Activated naive CD4-positive, alpha-beta T cell treated with anti-CD3 and anti-CD28 coated beads, Interleukin-2, amount 50 U/mL, for 16 hours (primary cell): Measurements from ENCODE around the gene DYNLL1.
"Not testable (repeated sequence)": the region's sequence is repeated elsewhere in the genome, so short reads cannot be mapped to it uniquely, and the experiment has no call there.

Experiments used
- DNase-seq: peaks from one replicate; pipeline ENCODE4 v3.0.0-alpha.2; 2020

Gene DYNLL1

GRCh38 chr12:120495731-120496412 is at the start of gene DYNLL1:
DYNLL1 (plus strand) TSS chr12:120496113; CDS start chr12:120496422, 309 bp downstream.
- DNase-seq: peak; percentile 98

GRCh38 chr12:120446844-120447178 is 49.1 kb upstream of the DYNLL1 start:
- DNase-seq: not testable (repeated sequence)

- DNase-seq: no peak
These were observed 47.9 kb upstream of the DYNLL1 start for GRCh38 chr12:120447992-120448391.

GRCh38 chr12:120452524-120452923 is 43.4 kb upstream of the DYNLL1 start:
- not testable (repeated sequence) for DNase-seq

GRCh38 chr12:120453060-120453750 is 42.7 kb upstream of the DYNLL1 start:
- DNase-seq: no peak

- DNase-seq: no peak
These were observed 41.9 kb upstream of the DYNLL1 start for GRCh38 chr12:120453977-120454376.

- no peak for DNase-seq
These were observed 40.6 kb upstream of the DYNLL1 start for GRCh38 chr12:120455302-120455701.

- no peak for DNase-seq
These were observed 38.8 kb upstream of the DYNLL1 start for GRCh38 chr12:120457133-120457532.

- no peak for DNase-seq
These were observed 35.8 kb upstream of the DYNLL1 start for GRCh38 chr12:120460157-120460556.

GRCh38 chr12:120462099-120462640 is 33.7 kb upstream of the DYNLL1 start:
- no peak for DNase-seq

- no peak for DNase-seq
These were observed 32.2 kb upstream of the DYNLL1 start for GRCh38 chr12:120463712-120464111.

GRCh38 chr12:120465756-120466155 is 30.2 kb upstream of the DYNLL1 start:
- no peak for DNase-seq

- peak; percentile 42 for DNase-seq
These were observed 29.2 kb upstream of the DYNLL1 start for GRCh38 chr12:120466560-120467315.

GRCh38 chr12:120467439-120467838 is 28.5 kb upstream of the DYNLL1 start:
- DNase-seq: no peak

GRCh38 chr12:120468325-120468820 is 27.5 kb upstream of the DYNLL1 start:
- DNase-seq: peak; percentile 15

GRCh38 chr12:120468821-120469449 is 27.0 kb upstream of the DYNLL1 start:
- DNase-seq: peak; percentile 62

- peak; percentile 98 for DNase-seq
These were observed 26.3 kb upstream of the DYNLL1 start, which contains the start of gene SRSF9 for GRCh38 chr12:120469450-120470149. SRSF9 (minus strand) TSS chr12:120469748; CDS start chr12:120469609, 139 bp downstream.

- DNase-seq: no peak
These were observed 25.6 kb upstream of the DYNLL1 start for GRCh38 chr12:120470150-120470784.

GRCh38 chr12:120472521-120472920 is 23.4 kb upstream of the DYNLL1 start:
- DNase-seq: no peak

- DNase-seq: no peak
These were observed 21.9 kb upstream of the DYNLL1 start for GRCh38 chr12:120473807-120474615.

GRCh38 chr12:120474616-120474960 is 21.3 kb upstream of the DYNLL1 start:
- no peak for DNase-seq
